ENCODE data around the gene STK32B.
"Not testable (repeated sequence)": the region's sequence is repeated elsewhere in the genome, so short reads cannot be mapped to it uniquely, and the experiment has no call there.

STK32B gene

GRCh38 chr4:5030927-5031326, 20.4 kb upstream of the STK32B start:
- no peak for DNase-seq

GRCh38 chr4:5032813-5033212, 18.5 kb upstream of the STK32B start:
- no peak for DNase-seq

DNA sequence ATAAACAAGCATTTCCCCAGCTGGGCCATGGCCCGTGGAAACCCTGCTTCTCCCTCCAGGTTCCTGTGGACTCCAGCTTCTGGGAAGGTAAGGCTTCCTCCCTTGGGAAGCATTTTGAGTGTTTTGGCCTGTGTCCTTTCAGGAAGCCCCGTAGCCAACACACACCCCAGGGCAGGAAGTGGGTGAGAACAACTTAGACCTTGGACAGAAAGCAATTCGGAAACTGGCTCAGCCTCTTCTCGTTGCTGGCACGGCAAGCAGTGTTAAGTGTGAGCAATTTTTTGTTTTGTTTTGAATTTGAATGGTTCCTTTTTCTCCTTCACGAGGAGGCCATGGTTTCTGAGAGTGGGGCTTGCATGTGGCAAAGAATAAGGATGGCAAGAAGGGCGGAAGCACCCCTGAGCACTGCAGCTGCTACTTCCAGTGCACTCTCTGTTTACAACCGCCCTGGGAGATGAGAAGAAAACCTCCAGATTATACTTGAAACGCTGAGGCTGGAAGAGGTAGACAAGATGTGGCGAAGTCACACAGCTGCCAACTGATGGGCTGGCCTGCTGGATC, 17.9 kb upstream of the STK32B start:
- DNase-seq, result no peak

- DNase-seq, result no peak
Measured at GRCh38 chr4:5034206-5034605, 17.1 kb upstream of the STK32B start.

DNA sequence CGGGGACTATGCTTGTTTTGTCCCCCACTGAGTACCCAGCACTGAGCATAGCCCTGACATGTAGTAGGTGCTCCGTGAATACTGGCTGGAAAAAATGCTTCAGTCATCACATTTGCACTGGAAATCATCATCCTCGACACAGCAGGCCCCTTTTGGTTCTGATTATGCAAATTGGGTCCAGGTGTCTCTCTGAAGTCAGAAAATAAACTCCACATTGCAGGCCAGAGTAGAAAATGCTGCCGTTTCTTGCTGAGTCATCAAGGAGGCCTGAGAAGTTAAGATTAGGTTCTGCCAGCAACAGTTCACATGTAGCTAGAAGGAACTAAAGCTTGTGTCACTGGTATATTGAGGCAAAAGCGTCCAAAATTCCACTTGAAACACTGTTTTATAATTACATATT, 15.0 kb upstream of the STK32B start:
- DNase-seq, result no peak

GRCh38 chr4:5037553-5038551, 13.4 kb upstream of the STK32B start:
- DNase-seq, result no peak

DNA sequence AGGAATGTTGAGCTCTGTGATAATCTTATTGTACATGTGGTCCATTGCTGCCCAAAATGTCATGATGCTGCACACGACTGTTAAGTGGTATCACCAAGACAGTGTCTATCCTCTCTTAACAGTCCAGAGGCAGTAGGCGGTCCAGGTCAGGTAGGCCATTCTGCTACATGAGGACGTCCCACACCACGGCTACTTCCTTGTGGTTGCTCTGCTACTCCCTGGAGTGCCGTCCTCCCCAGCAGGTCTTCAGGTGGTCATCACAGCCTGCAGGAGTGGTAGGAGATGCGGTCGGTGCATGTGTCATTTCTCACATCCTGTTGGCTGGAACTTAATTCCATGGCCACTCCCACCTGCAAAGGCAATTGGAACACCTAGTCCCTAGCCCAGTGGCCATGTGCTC, 11.5 kb upstream of the STK32B start:
- no peak for DNase-seq

DNA sequence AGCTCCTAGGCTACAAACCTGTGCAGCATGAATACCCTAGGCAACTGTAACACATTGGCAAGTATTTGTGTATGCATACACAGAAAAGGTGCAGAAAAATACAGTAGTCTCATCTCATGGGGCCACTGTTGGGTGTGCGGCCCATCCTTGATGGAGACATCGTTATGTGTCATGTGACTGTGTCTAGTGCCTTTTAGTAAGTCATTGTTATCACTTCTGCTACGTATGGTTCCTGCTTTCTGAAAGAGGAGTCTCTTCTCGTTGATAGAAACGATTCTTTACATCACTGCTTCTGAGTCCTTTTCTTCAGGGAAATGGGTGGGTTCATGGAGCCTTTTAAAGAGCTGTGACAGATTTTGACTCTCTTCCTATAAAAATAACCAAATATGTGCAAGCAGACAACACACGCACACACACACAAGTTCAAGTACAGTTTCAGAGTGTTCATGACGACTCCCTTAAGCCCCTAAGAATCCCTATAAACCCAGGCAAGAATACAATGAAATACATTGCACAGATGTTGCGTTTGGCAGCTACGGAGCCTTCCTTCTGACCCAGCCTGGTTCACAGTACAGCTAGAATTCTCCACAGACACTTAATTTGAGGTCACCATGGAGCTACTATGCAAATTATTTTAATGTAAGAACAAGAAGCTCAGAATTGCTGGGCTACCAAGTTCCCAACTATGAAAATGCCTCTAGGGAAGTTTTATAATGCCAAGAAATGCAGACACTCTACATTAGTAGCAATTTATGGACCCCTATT, 10.2 kb upstream of the STK32B start:
- no peak for DNase-seq

DNA sequence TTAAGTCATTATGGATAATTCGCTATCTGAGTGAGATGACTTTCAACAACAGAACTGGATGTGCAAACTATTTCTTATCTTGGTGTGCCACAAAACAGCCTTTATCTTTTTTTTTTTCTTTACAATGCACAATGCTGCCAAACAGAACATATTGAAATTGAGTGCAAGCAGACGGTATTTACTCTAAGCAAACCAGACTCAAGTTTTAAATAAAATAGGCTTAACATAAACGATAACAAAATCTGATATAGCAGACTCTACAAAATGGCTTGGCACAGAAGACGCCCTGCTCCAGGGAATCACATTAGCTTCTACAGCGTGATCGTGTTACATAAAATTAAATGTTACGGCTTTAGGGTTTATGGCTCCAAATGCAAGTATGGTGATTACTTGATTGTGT, 9.6 kb upstream of the STK32B start:
- no peak for DNase-seq

DNA sequence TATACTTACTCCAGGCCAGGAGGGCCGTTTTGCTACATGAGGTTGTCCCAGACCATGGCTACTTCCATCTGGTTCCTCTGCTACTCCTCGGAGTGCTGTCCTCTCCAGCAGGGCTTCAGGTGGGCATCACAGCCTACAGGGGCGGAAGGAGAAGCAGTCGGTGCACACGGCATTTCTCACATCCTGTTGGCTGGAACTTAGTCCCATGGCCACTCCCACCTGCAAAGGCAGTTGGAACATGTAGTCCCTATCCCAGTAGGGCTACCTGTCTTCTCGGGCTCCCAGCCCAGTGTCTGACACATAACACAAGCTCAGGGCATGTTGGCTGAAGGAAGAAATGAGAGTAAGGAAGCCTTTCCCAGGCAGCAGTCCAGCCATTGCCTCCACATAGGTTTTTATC, 7.7 kb upstream of the STK32B start:
- DNase-seq, result no peak

GRCh38 chr4:5044341-5044740, 6.9 kb upstream of the STK32B start:
- DNase-seq, result no peak

- DNase-seq, result no peak
Measured at GRCh38 chr4:5045097-5045496, 6.2 kb upstream of the STK32B start.

DNA sequence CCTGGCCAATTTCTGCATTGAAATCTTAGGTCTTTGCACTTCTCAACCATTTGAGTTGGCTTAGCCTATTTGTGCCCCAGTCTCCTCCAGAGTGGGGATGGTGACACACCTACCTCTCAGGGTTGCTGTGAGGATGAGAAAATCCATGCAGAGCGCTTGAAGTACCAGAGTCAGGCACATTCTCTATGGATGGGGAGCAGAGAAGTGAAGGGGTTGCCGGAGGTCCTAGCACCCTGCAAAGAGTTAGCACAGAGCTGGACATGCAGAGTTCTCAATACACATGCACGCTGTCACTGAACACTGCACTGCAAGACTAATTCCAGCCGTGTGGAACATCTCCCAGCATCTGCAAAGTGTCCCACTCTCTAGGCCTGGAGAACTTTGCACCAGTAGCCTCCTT, 2.6 kb upstream of the STK32B start:
- no peak for DNase-seq

DNA sequence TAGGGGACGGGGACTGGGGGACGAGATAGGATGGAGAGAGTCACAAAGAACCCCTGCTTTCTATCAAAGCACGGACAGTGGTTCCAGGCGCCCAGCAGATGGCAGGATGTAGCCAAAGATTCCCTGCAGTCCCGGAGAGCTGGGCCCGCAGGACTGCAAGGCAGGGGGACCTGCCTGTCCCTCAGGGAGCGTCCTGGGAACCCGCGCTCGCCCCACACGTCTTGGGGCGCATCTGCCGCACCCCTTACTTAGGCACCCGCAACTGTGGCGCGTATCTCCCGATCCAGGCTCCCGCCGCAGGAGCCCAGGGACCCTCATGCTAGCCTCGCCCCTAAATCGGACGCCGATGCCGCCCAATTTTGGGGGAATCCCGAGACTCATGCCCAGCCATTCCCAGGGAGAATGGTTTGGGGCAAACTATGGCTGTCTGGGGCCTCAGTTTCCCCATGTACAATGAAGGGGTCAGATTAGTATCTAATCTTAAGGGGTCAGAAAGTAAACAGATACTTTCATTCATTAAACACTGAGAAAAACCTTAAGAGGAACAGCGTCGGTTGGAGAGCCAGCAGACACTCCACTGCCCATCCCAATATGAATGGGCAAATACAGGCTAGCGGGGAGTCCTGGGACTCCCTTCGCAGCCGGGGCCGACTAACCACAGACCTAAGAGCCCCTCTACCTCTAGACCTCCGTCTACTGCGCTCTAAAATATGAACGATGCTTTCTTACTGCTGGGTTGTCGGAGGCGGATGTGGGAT, 581 bp upstream of the STK32B start:
- no peak for DNase-seq

DNA sequence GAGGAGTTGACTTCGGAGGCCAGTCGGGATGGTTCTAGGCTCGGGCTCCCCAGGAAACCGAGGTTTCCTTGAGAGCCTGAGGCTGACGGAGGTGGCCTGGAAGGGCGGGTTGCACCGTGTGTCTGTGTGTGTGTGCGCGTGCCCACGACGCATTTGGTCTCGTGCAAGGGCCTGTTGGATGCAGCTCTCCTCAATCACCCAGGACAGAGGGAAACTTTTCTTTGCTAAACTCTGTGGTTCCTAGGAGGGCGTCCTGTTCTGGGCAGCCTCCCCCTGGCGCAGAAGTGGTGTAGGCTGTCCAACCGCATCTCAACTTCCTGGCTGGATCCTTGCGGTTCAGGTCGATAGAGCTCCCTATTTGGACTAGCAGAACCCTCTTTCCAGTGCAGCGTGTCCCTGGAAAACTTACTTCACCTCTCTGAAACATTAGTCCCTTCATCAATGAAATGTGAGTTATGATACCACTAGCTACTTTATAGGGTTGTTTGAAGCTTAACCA, 973 bp downstream of the STK32B start:
- no peak for DNase-seq

GRCh38 chr4:5052726-5053425, 1.6 kb downstream of the STK32B start:
- no peak for DNase-seq

- DNase-seq, result no peak
Measured at GRCh38 chr4:5054532-5054931, 3.3 kb downstream of the STK32B start.

- no peak for DNase-seq
Measured at GRCh38 chr4:5055411-5055810, 4.1 kb downstream of the STK32B start.

- DNase-seq, result no peak
Measured at GRCh38 chr4:5066101-5066500, 14.8 kb downstream of the STK32B start.

DNA sequence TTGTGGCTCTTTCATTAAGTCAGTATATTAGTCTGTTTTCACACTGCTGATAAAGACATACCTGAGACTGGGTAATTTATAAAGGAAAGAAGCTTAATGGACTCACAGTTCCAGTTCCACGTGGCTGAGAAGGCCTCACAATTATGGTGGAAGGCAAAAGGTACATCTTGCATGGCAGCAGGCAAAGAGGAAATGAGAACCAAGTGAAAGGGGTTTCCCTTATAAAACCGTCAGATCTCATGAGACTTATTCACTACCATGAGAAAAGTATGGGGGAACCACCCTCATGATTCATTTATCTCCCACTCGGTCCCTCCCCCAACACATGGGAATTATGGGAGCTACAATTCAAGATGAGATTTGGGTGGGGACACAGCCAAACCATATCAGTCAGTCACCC, 15.7 kb downstream of the STK32B start:
- DNase-seq, result not testable (repeated sequence)

DNA sequence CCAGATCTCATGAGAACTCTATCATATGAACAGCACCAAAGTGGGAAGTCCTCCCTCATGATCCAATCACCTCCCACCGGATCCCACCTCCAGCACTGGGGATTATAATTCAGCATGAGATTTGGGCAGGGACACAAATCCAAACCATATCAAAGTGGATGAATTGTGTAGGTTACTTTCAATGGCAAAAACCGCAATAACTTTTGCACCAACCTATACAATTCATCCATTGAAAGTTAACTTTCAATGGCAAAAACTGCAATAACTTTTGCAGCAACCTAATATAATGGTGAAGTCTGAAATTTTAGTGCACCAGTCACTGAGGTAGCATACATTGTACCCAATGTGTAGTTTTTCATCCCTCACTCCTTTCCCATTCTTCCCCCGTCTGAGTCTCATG, 16.6 kb downstream of the STK32B start:
- no peak for DNase-seq

DNA sequence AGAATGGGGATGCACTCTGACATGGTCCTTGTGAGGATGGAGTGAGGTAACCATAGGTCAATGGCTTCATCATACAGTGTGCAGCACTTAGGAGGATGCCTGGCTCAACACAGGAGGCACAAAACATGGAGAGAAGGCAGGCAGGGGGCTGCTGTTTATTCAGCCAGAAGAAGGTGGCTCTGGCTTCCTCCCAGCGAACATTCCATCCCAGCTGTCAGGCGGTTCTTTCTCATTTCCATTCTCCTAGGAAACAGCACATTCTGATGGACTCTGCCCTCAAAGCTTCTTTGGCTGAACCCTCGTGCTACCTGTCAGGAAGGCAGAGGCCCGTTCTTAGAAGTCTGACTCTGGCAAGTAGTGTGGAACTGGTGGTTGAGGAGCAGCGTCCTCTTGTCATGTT, 18.6 kb downstream of the STK32B start:
- DNase-seq, result no peak

Measured in activated CD4-positive, alpha-beta T cell treated with anti-CD3 and anti-CD28 coated beads for 1 hour (primary cell).